HG02571 (cell line): Measurements from ENCODE around the gene PEX5.
"Not testable (repeated sequence)": the region's sequence is repeated elsewhere in the genome, so short reads cannot be mapped to it uniquely, and the experiment has no call there.

Experiments
- ATAC-seq: cut with Tn5 transposase; IDR thresholded peaks from one replicate; pipeline ENCODE4 v1.9.1; 2021; ENCODE audit warnings: mild to moderate bottlenecking, moderate library complexity; ENCODE audit not compliant: unreplicated experiment

The PEX5 gene

GRCh38 chr12:7158781-7159609 is 30.5 kb upstream of the PEX5 start:
- ATAC-seq, result no peak

GRCh38 chr12:7160183-7160582 is 29.3 kb upstream of the PEX5 start:
- no peak for ATAC-seq

- no peak for ATAC-seq
These were observed 28.2 kb upstream of the PEX5 start for GRCh38 chr12:7161327-7161726.

GRCh38 chr12:7161811-7162210 is 27.7 kb upstream of the PEX5 start:
- ATAC-seq, result no peak

- no peak for ATAC-seq
These were observed 26.8 kb upstream of the PEX5 start for GRCh38 chr12:7162691-7163114.

GRCh38 chr12:7169951-7170350 is 19.5 kb upstream of the PEX5 start:
- ATAC-seq, result no peak

GRCh38 chr12:7171854-7172253 is 17.6 kb upstream of the PEX5 start:
- ATAC-seq, result no peak

GRCh38 chr12:7175493-7175892 is 14.0 kb upstream of the PEX5 start:
- ATAC-seq, result no peak

GRCh38 chr12:7176595-7176994 is 12.9 kb upstream of the PEX5 start:
- no peak for ATAC-seq

- ATAC-seq, result no peak
These were observed 11.0 kb upstream of the PEX5 start for GRCh38 chr12:7178481-7178880.

- no peak for ATAC-seq
These were observed 8.8 kb upstream of the PEX5 start for GRCh38 chr12:7180685-7181084.

- not testable (repeated sequence) for ATAC-seq
These were observed 3.4 kb upstream of the PEX5 start for GRCh38 chr12:7186058-7186457.

GRCh38 chr12:7188562-7189397 is 706 bp upstream of the PEX5 start:
- peak; percentile 35 for ATAC-seq

- ATAC-seq, result no peak
These were observed 976 bp downstream of the PEX5 start for GRCh38 chr12:7190268-7191055.

- no peak for ATAC-seq
These were observed 4.2 kb downstream of the PEX5 start for GRCh38 chr12:7193674-7194073.

- ATAC-seq, result no peak
These were observed 8.4 kb downstream of the PEX5 start for GRCh38 chr12:7197841-7198240.

- no peak for ATAC-seq
These were observed 13.6 kb downstream of the PEX5 start for GRCh38 chr12:7203109-7203508.

GRCh38 chr12:7205091-7205490 is 15.6 kb downstream of the PEX5 start:
- ATAC-seq, result no peak

- ATAC-seq, result no peak
These were observed 17.2 kb downstream of the PEX5 start for GRCh38 chr12:7206691-7207090.

- ATAC-seq, result no peak
These were observed 18.6 kb downstream of the PEX5 start for GRCh38 chr12:7207866-7208625.

- no peak for ATAC-seq
These were observed 20.5 kb downstream of the PEX5 start for GRCh38 chr12:7209958-7210357.
